ENCODE data around the gene CACNB4.

DNA sequence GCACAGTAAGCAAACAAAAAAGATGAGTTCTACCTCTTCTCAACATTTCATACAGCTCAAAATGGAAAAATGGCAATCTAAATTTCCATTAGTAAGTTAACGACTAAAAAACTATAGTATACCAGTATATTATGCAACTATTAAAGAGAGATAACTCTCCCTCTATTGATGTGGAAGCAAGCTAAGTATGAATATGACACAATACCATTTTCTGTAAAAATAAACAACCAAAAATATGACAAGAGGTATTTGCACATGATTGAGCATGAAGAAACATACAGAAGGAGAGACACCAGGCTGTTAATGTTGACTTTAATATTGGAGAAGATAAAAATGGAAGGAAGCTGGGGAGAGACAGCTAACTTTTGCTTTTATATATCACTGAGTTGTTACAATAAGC, 167.1 kb downstream of the CACNB4 start:
- TF ChIP-seq POLR2AphosphoS5 (IDR thresholded peaks at IDR 0.05; ENCODE audit: low read depth, low read length), result no peak
- TF ChIP-seq TAF1 (IDR thresholded peaks at IDR 0.05; ENCODE audit: borderline replicate concordance, insufficient read depth, low read length), result no peak
- TF ChIP-seq, protein P1, sequence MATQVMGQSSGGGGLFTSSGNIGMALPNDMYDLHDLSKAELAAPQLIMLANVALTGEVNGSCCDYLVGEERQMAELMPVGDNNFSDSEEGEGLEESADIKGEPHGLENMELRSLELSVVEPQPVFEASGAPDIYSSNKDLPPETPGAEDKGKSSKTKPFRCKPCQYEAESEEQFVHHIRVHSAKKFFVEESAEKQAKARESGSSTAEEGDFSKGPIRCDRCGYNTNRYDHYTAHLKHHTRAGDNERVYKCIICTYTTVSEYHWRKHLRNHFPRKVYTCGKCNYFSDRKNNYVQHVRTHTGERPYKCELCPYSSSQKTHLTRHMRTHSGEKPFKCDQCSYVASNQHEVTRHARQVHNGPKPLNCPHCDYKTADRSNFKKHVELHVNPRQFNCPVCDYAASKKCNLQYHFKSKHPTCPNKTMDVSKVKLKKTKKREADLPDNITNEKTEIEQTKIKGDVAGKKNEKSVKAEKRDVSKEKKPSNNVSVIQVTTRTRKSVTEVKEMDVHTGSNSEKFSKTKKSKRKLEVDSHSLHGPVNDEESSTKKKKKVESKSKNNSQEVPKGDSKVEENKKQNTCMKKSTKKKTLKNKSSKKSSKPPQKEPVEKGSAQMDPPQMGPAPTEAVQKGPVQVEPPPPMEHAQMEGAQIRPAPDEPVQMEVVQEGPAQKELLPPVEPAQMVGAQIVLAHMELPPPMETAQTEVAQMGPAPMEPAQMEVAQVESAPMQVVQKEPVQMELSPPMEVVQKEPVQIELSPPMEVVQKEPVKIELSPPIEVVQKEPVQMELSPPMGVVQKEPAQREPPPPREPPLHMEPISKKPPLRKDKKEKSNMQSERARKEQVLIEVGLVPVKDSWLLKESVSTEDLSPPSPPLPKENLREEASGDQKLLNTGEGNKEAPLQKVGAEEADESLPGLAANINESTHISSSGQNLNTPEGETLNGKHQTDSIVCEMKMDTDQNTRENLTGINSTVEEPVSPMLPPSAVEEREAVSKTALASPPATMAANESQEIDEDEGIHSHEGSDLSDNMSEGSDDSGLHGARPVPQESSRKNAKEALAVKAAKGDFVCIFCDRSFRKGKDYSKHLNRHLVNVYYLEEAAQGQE (IDR thresholded peaks at IDR 0.05; ENCODE audit: insufficient read depth in 1 of 2, low read depth in 2 of 2, low read length in 2 of 2), result no peak
- no peak for TF ChIP-seq SIN3A (IDR thresholded peaks at IDR 0.05; ENCODE audit: borderline replicate concordance, insufficient read depth, low read length)
- no peak for TF ChIP-seq FOXP2 (optimal IDR thresholded peaks at IDR 0.05; ENCODE audit: borderline replicate concordance, extremely low read depth, extremely low read length, insufficient read depth)

All from PFSK-1 (cell line).